GM19397 (cell line): ENCODE measurements around the gene GFOD1.
A peak's percentile ranks its signal among the peaks of the same experiment; 100 is the strongest.

Experiments used
- ATAC-seq: cut with Tn5 transposase; IDR thresholded peaks from one replicate; pipeline ENCODE4 v1.9.1; 2021; ENCODE audit warnings: mild to moderate bottlenecking, moderate library complexity; ENCODE audit not compliant: unreplicated experiment

The GFOD1 gene

GRCh38 chr6:13360671-13361540 is 126.5 kb downstream of the GFOD1 start:
- no peak for ATAC-seq

- ATAC-seq, result no peak
These were observed 128.1 kb downstream of the GFOD1 start for GRCh38 chr6:13359287-13359686.

- no peak for ATAC-seq
These were observed 128.9 kb downstream of the GFOD1 start for GRCh38 chr6:13358511-13358910.

- ATAC-seq, result no peak
These were observed 129.8 kb downstream of the GFOD1 start for GRCh38 chr6:13357551-13358075.

GRCh38 chr6:13355999-13356785 is 131.2 kb downstream of the GFOD1 start:
- ATAC-seq, result peak; percentile 93

GRCh38 chr6:13355043-13355945 is 132.1 kb downstream of the GFOD1 start:
- peak; percentile 30 for ATAC-seq

GRCh38 chr6:13354331-13355042 is 132.9 kb downstream of the GFOD1 start:
- no peak for ATAC-seq

GRCh38 chr6:13352165-13352564 is 135.2 kb downstream of the GFOD1 start:
- no peak for ATAC-seq

GRCh38 chr6:13351271-13351670 is 136.1 kb downstream of the GFOD1 start:
- no peak for ATAC-seq

- no peak for ATAC-seq
These were observed 137.4 kb downstream of the GFOD1 start for GRCh38 chr6:13349811-13350506.

GRCh38 chr6:13348334-13349113 is 138.9 kb downstream of the GFOD1 start:
- no peak for ATAC-seq

- ATAC-seq, result no peak
These were observed 141.2 kb downstream of the GFOD1 start for GRCh38 chr6:13346245-13346644.

GRCh38 chr6:13342414-13343019 is 144.9 kb downstream of the GFOD1 start:
- no peak for ATAC-seq

- no peak for ATAC-seq
These were observed 147.4 kb downstream of the GFOD1 start for GRCh38 chr6:13339863-13340630.

GRCh38 chr6:13338038-13338437 is 149.4 kb downstream of the GFOD1 start:
- no peak for ATAC-seq

- no peak for ATAC-seq
These were observed 150.8 kb downstream of the GFOD1 start for GRCh38 chr6:13336553-13336952.

- ATAC-seq, result no peak
These were observed 152.4 kb downstream of the GFOD1 start for GRCh38 chr6:13334953-13335352.

- ATAC-seq, result no peak
These were observed 155.1 kb downstream of the GFOD1 start for GRCh38 chr6:13332349-13332706.
